Measurements from ENCODE around the gene LEPROT. TPM values are rescaled to one million over a fixed set of nuclear protein-coding genes. Genes with fewer than 3 reads are reported as not detected.
"Not testable (repeated sequence)": the region's sequence is repeated elsewhere in the genome, so short reads cannot be mapped to it uniquely, and the experiment has no call there.

Gene LEPROT
- total and polyA plus RNA-seq, 8 donors, result 9.3 to 101 (median 28.7) TPM

GRCh38 chr1:65449214-65449823 is 28.9 kb downstream of the LEPROT start:
- no peak for DNase-seq
- intact Hi-C loops (cut with DNase I; ENCODE audit: low total_unique reads), result no loop called here
- H3K27me3 ChIP-seq, result no peaks in the 10 kb centered on the region
- H3K4me1 ChIP-seq, result no peaks in the 10 kb centered on the region
- no peak overlapping the region for H3K27ac ChIP-seq
- H3K36me3 ChIP-seq, result no peaks in the 10 kb centered on the region
- WGBS, 5 donors, result 61 to 78% (median 73%) methylated on average over 4 of the region's 4 CpGs
- TF ChIP-seq CTCF (IDR thresholded peaks at IDR 0.05) (peak in 1 of 7 experiments; percentile 28), POLR2AphosphoS5 (IDR thresholded peaks at IDR 0.05) (no peak)
- no peaks in the 10 kb centered on the region for H3K9me3 ChIP-seq
- no peak overlapping the region for H3K4me3 ChIP-seq

- DNase-seq; intact Hi-C loops (cut with DNase I; ENCODE audit: low total_unique reads); H3K4me1 ChIP-seq; H3K27ac ChIP-seq; H3K4me3 ChIP-seq; H3K9me3 ChIP-seq; H3K27me3 ChIP-seq; H3K36me3 ChIP-seq: not testable (repeated sequence)
- 75 to 92% (median 78%) methylated on average over 6 to 10 of the region's 10 CpGs for WGBS, 5 donors
Measured at GRCh38 chr1:65455678-65456077, 35.2 kb downstream of the LEPROT start.

GRCh38 chr1:65456481-65456880 is 36.0 kb downstream of the LEPROT start:
- no peaks in the 10 kb centered on the region for H3K27me3 ChIP-seq
- H3K4me3 ChIP-seq, result no peak overlapping the region
- H3K27ac ChIP-seq, result no peak overlapping the region
- no peak for TF ChIP-seq EP300 (IDR thresholded peaks at IDR 0.05)
- no peak for TF ChIP-seq CTCF (IDR thresholded peaks at IDR 0.05)
- TF ChIP-seq POLR2AphosphoS5 (IDR thresholded peaks at IDR 0.05), result no peak
- TF ChIP-seq POLR2A (IDR thresholded peaks at IDR 0.05), result no peak
- H3K36me3 ChIP-seq, result no peaks in the 10 kb centered on the region
- intact Hi-C loops (cut with DNase I; ENCODE audit: low total_unique reads), result no loop called here
- DNase-seq, result no peak
- no peaks in the 10 kb centered on the region for H3K9me3 ChIP-seq
- peaks cover 0 to 8% (median 0%) of the 10 kb centered on the region in 4 donors for H3K4me1 ChIP-seq

- H3K4me3 ChIP-seq, result no peak overlapping the region
- H3K27ac ChIP-seq, result no peak overlapping the region
- no peaks in the 10 kb centered on the region for H3K27me3 ChIP-seq
- peaks cover 0 to 8% (median 0%) of the 10 kb centered on the region in 4 donors for H3K4me1 ChIP-seq
- no peaks in the 10 kb centered on the region for H3K9me3 ChIP-seq
- no peak for DNase-seq
- H3K36me3 ChIP-seq, result no peaks in the 10 kb centered on the region
- TF ChIP-seq POLR2AphosphoS5 (IDR thresholded peaks at IDR 0.05) (no peak), EP300 (IDR thresholded peaks at IDR 0.05) (no peak), POLR2A (IDR thresholded peaks at IDR 0.05) (no peak), CTCF (IDR thresholded peaks at IDR 0.05) (no peak)
- intact Hi-C loops (cut with DNase I; ENCODE audit: low total_unique reads), result no loop called here
Measured at GRCh38 chr1:65457868-65458267, 37.4 kb downstream of the LEPROT start.

GRCh38 chr1:65458730-65459396 is 38.4 kb downstream of the LEPROT start:
- H3K36me3 ChIP-seq, result no peaks in the 10 kb centered on the region
- DNase-seq, result no peak
- intact Hi-C loops (cut with DNase I; ENCODE audit: low total_unique reads), result no loop called here
- WGBS, 5 donors, result 54 to 89% (median 67%) methylated on average over 2 of the region's 2 CpGs
- no peaks in the 10 kb centered on the region for H3K27me3 ChIP-seq
- H3K4me1 ChIP-seq, result peaks cover 0 to 8% (median 0%) of the 10 kb centered on the region in 4 donors
- TF ChIP-seq CTCF (IDR thresholded peaks at IDR 0.05) (no peak), POLR2AphosphoS5 (IDR thresholded peaks at IDR 0.05) (no peak), POLR2A (IDR thresholded peaks at IDR 0.05) (no peak), EP300 (IDR thresholded peaks at IDR 0.05) (no peak)
- H3K4me3 ChIP-seq, result no peak overlapping the region
- H3K27ac ChIP-seq, result no peak overlapping the region
- H3K9me3 ChIP-seq, result no peaks in the 10 kb centered on the region

Data from stomach (tissue), 9 donors.